CD4-positive, alpha-beta memory T cell (primary cell): ENCODE measurements around the gene DMXL2. TPM values are rescaled to one million over a fixed set of nuclear protein-coding genes. Genes with fewer than 3 reads are reported as not detected.
A peak's percentile ranks its signal among the peaks of the same experiment; 100 is the strongest.
"Not testable (repeated sequence)": the region's sequence is repeated elsewhere in the genome, so short reads cannot be mapped to it uniquely, and the experiment has no call there.

Experiments used
- CTCF ChIA-PET: fragments of 350-600 bp; sonication (Branson Sonifier 250); formaldehyde crosslinking; loops from one replicate; lab custom pipeline; 2021; ENCODE audit warnings: inconsistent platforms; ENCODE audit not compliant: partially characterized antibody; lab: Charles Lee
- POLR2A ChIA-PET: fragments of 350-600 bp; sonication (Branson Sonifier 250); formaldehyde crosslinking; loops from one replicate; lab custom pipeline; 2021; ENCODE audit not compliant: partially characterized antibody; lab: Charles Lee
- DNase-seq, 5 donors: peaks; one replicate each; pipeline versions ENCODE4 v3.0.0 to v3.0.0-alpha.2; 2020 to 2022; ENCODE audit warnings: mixed read lengths in 1 of 5
- H3K27ac ChIP-seq: one replicate; pipeline ENCODE4 v1.7.0; 2013; ENCODE audit warnings: low read depth, low read length
- H3K27me3 ChIP-seq: 2 replicates; pipeline ENCODE4 v1.7.0; 2013; ENCODE audit warnings: mild to moderate bottlenecking, low read length, moderate library complexity; ENCODE audit not compliant: insufficient read depth
- H3K36me3 ChIP-seq: 2 replicates; pipeline ENCODE4 v1.7.0; 2013; ENCODE audit warnings: mild to moderate bottlenecking, low read length, moderate library complexity; ENCODE audit not compliant: insufficient read depth
- H3K4me1 ChIP-seq: 2 replicates; pipeline ENCODE4 v1.7.0; 2013; ENCODE audit warnings: mild to moderate bottlenecking, low read length, moderate library complexity; ENCODE audit not compliant: insufficient read depth
- H3K4me3 ChIP-seq, 2 donors: one replicate each; pipeline ENCODE4 v1.7.0; 2013; ENCODE audit warnings: low read length in 2 of 2, mild to moderate bottlenecking in 1 of 2
- H3K9me3 ChIP-seq, 2 donors: one replicate each; pipeline ENCODE4 v1.7.0; 2013; ENCODE audit warnings: low read length in 2 of 2, control low read depth in 1 of 2; ENCODE audit not compliant: control insufficient read depth in 1 of 2
- H3K27ac Mint-ChIP-seq, 7 donors: one replicate each; pipeline ENCODE4 v1.8.0; 2020 to 2021; ENCODE audit warnings: mixed read lengths in 7 of 7, mild to moderate bottlenecking in 6 of 7, inconsistent platforms in 3 of 7, moderate library complexity in 3 of 7
- H3K27me3 Mint-ChIP-seq, 2 donors: one replicate each; pipeline ENCODE4 v1.8.0; 2020 to 2021; ENCODE audit warnings: mixed read lengths in 2 of 2
- H3K36me3 Mint-ChIP-seq, 2 donors: one replicate each; pipeline ENCODE4 v1.8.0; 2020 to 2021; ENCODE audit warnings: mixed read lengths in 2 of 2, inconsistent platforms in 1 of 2, mild to moderate bottlenecking in 1 of 2
- H3K4me1 Mint-ChIP-seq, 4 donors: one replicate each; pipeline ENCODE4 v1.8.0; 2020 to 2021; ENCODE audit warnings: mixed read lengths in 4 of 4, mild to moderate bottlenecking in 1 of 4
- H3K4me3 Mint-ChIP-seq, 8 donors: one replicate each; pipeline ENCODE4 v1.8.0; 2020 to 2021; ENCODE audit warnings: mixed read lengths in 8 of 8, mild to moderate bottlenecking in 7 of 8, moderate library complexity in 6 of 8, inconsistent platforms in 3 of 8
- H3K9me3 Mint-ChIP-seq, 8 donors: one replicate each; pipeline ENCODE4 v1.8.0; 2020 to 2021; ENCODE audit warnings: mixed read lengths in 8 of 8, mild to moderate bottlenecking in 5 of 8, inconsistent platforms in 3 of 8, moderate library complexity in 1 of 8
- intact Hi-C: fragments of 100-400 bp; cut with micrococcal nuclease; formaldehyde crosslinking; loops from one replicate; pipeline ENCODE4 v1.15.1; 2023
- polyA plus RNA-seq, 2 donors: library from polyadenylated mRNA; unstranded; fragments of 300-500 nt; fragmentation: Illumina TruSeq; gene quantifications; one replicate each; pipeline ENCODE4 v1.2.3, GENCODE V29; 2021
- total RNA-seq, 2 experiments: library from RNA; stranded (reverse); gene quantifications; one replicate each; pipeline ENCODE4 v1.2.3, GENCODE V29; 2021

Gene DMXL2
- total and polyA plus RNA-seq, 4 experiments from 2014 or later, result 0.14 to 10.1 (median 4.3) TPM

- Mint-ChIP-seq H3K36me3 (peaks cover 8 to 9% of the 10 kb centered on the region in 2 donors), H3K4me1 (no peaks in the 10 kb centered on the region), H3K9me3 (no peaks in the 10 kb centered on the region), H3K27me3 (no peaks in the 10 kb centered on the region), H3K27ac (no peak overlapping the region), H3K4me3 (no peak overlapping the region)
- Histone ChIP-seq H3K27ac (no peak overlapping the region), H3K4me1 (no peaks in the 10 kb centered on the region), H3K9me3 (no peaks in the 10 kb centered on the region), H3K36me3 (no peaks in the 10 kb centered on the region), H3K27me3 (no peaks in the 10 kb centered on the region), H3K4me3 (no peak overlapping the region)
- CTCF ChIA-PET, result no interaction called here
- DNase-seq, result no peak
- intact Hi-C loops, result no loop called here
- POLR2A ChIA-PET, result no interaction called here
Measured at GRCh38 chr15:51475736-51476135, 146.8 kb downstream of the DMXL2 start.

GRCh38 chr15:51470512-51470911 lies 152.1 kb downstream of the DMXL2 start:
- H3K9me3 ChIP-seq, result no peaks in the 10 kb centered on the region
- intact Hi-C loops, result no loop called here
- POLR2A ChIA-PET, result no interaction called here
- H3K36me3 Mint-ChIP-seq, result peaks cover 1 to 7% of the 10 kb centered on the region in 2 donors
- H3K27me3 ChIP-seq, result no peaks in the 10 kb centered on the region
- H3K4me3 Mint-ChIP-seq, result no peak overlapping the region
- H3K27ac Mint-ChIP-seq, result no peak overlapping the region
- H3K27ac ChIP-seq, result no peak overlapping the region
- no peaks in the 10 kb centered on the region for H3K36me3 ChIP-seq
- H3K4me1 ChIP-seq, result no peaks in the 10 kb centered on the region
- DNase-seq, result no peak
- no peak overlapping the region for H3K4me3 ChIP-seq
- no peaks in the 10 kb centered on the region for H3K4me1 Mint-ChIP-seq
- no peaks in the 10 kb centered on the region for H3K27me3 Mint-ChIP-seq
- CTCF ChIA-PET, result no interaction called here
- no peaks in the 10 kb centered on the region for H3K9me3 Mint-ChIP-seq

- POLR2A ChIA-PET, result no interaction called here
Measured at GRCh38 chr15:51460796-51461195, 161.8 kb downstream of the DMXL2 start.

GRCh38 chr15:51450001-51450400 lies 172.6 kb downstream of the DMXL2 start:
- no peak overlapping the region for H3K27ac Mint-ChIP-seq
- H3K4me3 Mint-ChIP-seq, result no peak overlapping the region
- no peaks in the 10 kb centered on the region for H3K27me3 ChIP-seq
- no peaks in the 10 kb centered on the region for H3K4me1 ChIP-seq
- no peak overlapping the region for H3K4me3 ChIP-seq
- H3K36me3 ChIP-seq, result no peaks in the 10 kb centered on the region
- CTCF ChIA-PET, result no interaction called here
- intact Hi-C loops, result no loop called here
- H3K36me3 Mint-ChIP-seq, result peaks cover 7 to 12% of the 10 kb centered on the region in 2 donors
- H3K4me1 Mint-ChIP-seq, result no peaks in the 10 kb centered on the region
- no peaks in the 10 kb centered on the region for H3K27me3 Mint-ChIP-seq
- no peaks in the 10 kb centered on the region for H3K9me3 ChIP-seq
- H3K27ac ChIP-seq, result no peak overlapping the region
- POLR2A ChIA-PET, result no interaction called here
- peaks cover 0 to 2% (median 0%) of the 10 kb centered on the region in 8 donors for H3K9me3 Mint-ChIP-seq
- no peak for DNase-seq

More at GRCh38 chr15:51460796-51461195, 161.8 kb downstream of the DMXL2 start:
- Mint-ChIP-seq H3K9me3 (no peaks in the 10 kb centered on the region), H3K4me1 (no peaks in the 10 kb centered on the region), H3K27me3 (no peaks in the 10 kb centered on the region), H3K4me3 (no peak overlapping the region), H3K36me3 (peaks cover 12 to 19% of the 10 kb centered on the region in 2 donors), H3K27ac (no peak overlapping the region)
- DNase-seq, result peak in 1 of 5 donors; percentile 3
- intact Hi-C loops, result no loop called here
- CTCF ChIA-PET, result no interaction called here
- Histone ChIP-seq H3K4me3 (no peak overlapping the region), H3K4me1 (no peaks in the 10 kb centered on the region), H3K27ac (no peak overlapping the region), H3K9me3 (no peaks in the 10 kb centered on the region), H3K27me3 (no peaks in the 10 kb centered on the region), H3K36me3 (no peaks in the 10 kb centered on the region)

- Histone ChIP-seq H3K4me3 (no peak overlapping the region), H3K36me3 (no peaks in the 10 kb centered on the region), H3K27me3 (no peaks in the 10 kb centered on the region), H3K9me3 (no peaks in the 10 kb centered on the region), H3K4me1 (no peaks in the 10 kb centered on the region), H3K27ac (no peak overlapping the region)
- H3K27ac Mint-ChIP-seq, result no peak overlapping the region
- no peak overlapping the region for H3K4me3 Mint-ChIP-seq
- peaks cover 0 to 1% of the 10 kb centered on the region in 2 donors for H3K27me3 Mint-ChIP-seq
- ChIA-PET POLR2A (no interaction called here), CTCF (no interaction called here)
- no peak for DNase-seq
- H3K4me1 Mint-ChIP-seq, result no peaks in the 10 kb centered on the region
- peaks cover 7 to 12% of the 10 kb centered on the region in 2 donors for H3K36me3 Mint-ChIP-seq
- intact Hi-C loops, result no loop called here
- H3K9me3 Mint-ChIP-seq, result peaks cover 0 to 2% (median 0%) of the 10 kb centered on the region in 8 donors
Measured at GRCh38 chr15:51448622-51449399, 173.8 kb downstream of the DMXL2 start.

- Mint-ChIP-seq H3K4me3 (no peak overlapping the region), H3K36me3 (peaks cover 7 to 12% of the 10 kb centered on the region in 2 donors), H3K27me3 (peaks cover 0 to 1% of the 10 kb centered on the region in 2 donors), H3K27ac (no peak overlapping the region), H3K9me3 (peaks cover 0 to 2% (median 0%) of the 10 kb centered on the region in 8 donors), H3K4me1 (no peaks in the 10 kb centered on the region)
- intact Hi-C loops, result no loop called here
- no peak for DNase-seq
- Histone ChIP-seq H3K27me3 (no peaks in the 10 kb centered on the region), H3K36me3 (no peaks in the 10 kb centered on the region), H3K4me1 (no peaks in the 10 kb centered on the region), H3K9me3 (no peaks in the 10 kb centered on the region), H3K4me3 (no peak overlapping the region), H3K27ac (no peak overlapping the region)
- CTCF ChIA-PET, result no interaction called here
- POLR2A ChIA-PET, result no interaction called here
Measured at GRCh38 chr15:51447855-51448621, 174.5 kb downstream of the DMXL2 start.

- POLR2A ChIA-PET, H3K4me3 Mint-ChIP-seq, H3K4me1 Mint-ChIP-seq, H3K9me3 ChIP-seq, H3K36me3 ChIP-seq, H3K4me3 ChIP-seq, intact Hi-C loops, H3K27ac ChIP-seq, H3K27me3 ChIP-seq, H3K9me3 Mint-ChIP-seq, H3K4me1 ChIP-seq, CTCF ChIA-PET, H3K27me3 Mint-ChIP-seq, DNase-seq, H3K27ac Mint-ChIP-seq: not testable (repeated sequence)
- H3K36me3 Mint-ChIP-seq, result peaks cover 7 to 12% of the 10 kb centered on the region in 2 donors
Measured at GRCh38 chr15:51446029-51446744, 176.4 kb downstream of the DMXL2 start.
